BE2C (cell line): ENCODE measurements around the gene RBM15B.

ENCODE experiments used
- DNase-seq: peaks from one replicate; pipeline ENCODE4 v3.0.0-alpha.2; 2020
- H3K27me3 ChIP-seq: fragments of 250-450 bp; sonication (Bioruptor Pico); 2 replicates; pipeline ENCODE4 v1.5.1; 2020; ENCODE audit warnings: mild to moderate bottlenecking
- H3K36me3 ChIP-seq: fragments of 250-450 bp; sonication (Bioruptor Pico); 2 replicates; pipeline ENCODE4 v1.5.1; 2020; ENCODE audit warnings: mild to moderate bottlenecking
- H3K4me1 ChIP-seq: fragments of 250-450 bp; sonication (Bioruptor Pico); 2 replicates; pipeline ENCODE4 v1.5.1; 2020
- H3K4me3 ChIP-seq: 2 replicates; pipeline ENCODE4 v1.5.1; 2011; ENCODE audit warnings: low read depth, low read length
- H3K9me3 ChIP-seq: fragments of 250-450 bp; sonication (Bioruptor Pico); 2 replicates; pipeline ENCODE4 v1.5.1; 2020
- CTCF ChIP-seq: IDR thresholded peaks from 2 replicates; pipeline ENCODE4 v1.5.1; 2012; ENCODE audit warnings: mild to moderate bottlenecking, low read depth, low read length

RBM15B gene

GRCh38 chr3:51445544-51446280 lies 54.6 kb downstream of the RBM15B start:
- TF ChIP-seq CTCF: no peak
- no peaks in the 10 kb centered on the region for H3K27me3 ChIP-seq
- no peaks in the 10 kb centered on the region for H3K4me1 ChIP-seq
- no peak for DNase-seq
- peaks cover 4% of the 10 kb centered on the region; the same call in 1 of the 2 replicates for H3K36me3 ChIP-seq
- H3K4me3 ChIP-seq: no peak overlapping the region
- H3K9me3 ChIP-seq: no peaks in the 10 kb centered on the region
